Left lung (tissue), 10 donors: ENCODE data around the gene RASSF5. TPM values are rescaled to one million over a fixed set of nuclear protein-coding genes. Genes with fewer than 3 reads are reported as not detected.

Experiments
- ATAC-seq: fragments of 200-7000 bp; cut with Tn5 transposase; one replicate; pipeline ENCODE4 v1.9.1; 2020; ENCODE audit warnings: moderate library complexity
- DNase-seq, 4 donors: peaks; one replicate each; pipeline ENCODE4 v3.0.0-alpha.2; 2013 to 2020
- H3K27ac ChIP-seq, 2 donors: fragments of 200-600 bp; sonication (generic) in 1 of 2; one replicate each; pipeline versions ENCODE4 v1.5.0 to v1.8.0; 2020 to 2021
- H3K27me3 ChIP-seq, 2 donors: fragments of 200-600 bp; sonication (generic) in 1 of 2; one replicate each; pipeline versions ENCODE4 v1.5.0 to v1.8.0; 2020 to 2021
- H3K36me3 ChIP-seq, 2 donors: fragments of 200-600 bp; sonication (generic) in 1 of 2; one replicate each; pipeline versions ENCODE4 v1.5.0 to v1.8.0; 2020 to 2021
- H3K4me1 ChIP-seq, 2 donors: fragments of 200-600 bp; one replicate each; pipeline ENCODE4 v1.8.0; 2021
- H3K4me3 ChIP-seq, 2 donors: fragments of 200-600 bp; sonication (generic) in 1 of 2; one replicate each; pipeline versions ENCODE4 v1.5.0 to v1.8.0; 2020 to 2021; ENCODE audit warnings: mild to moderate bottlenecking in 1 of 2
- H3K9me3 ChIP-seq, 2 donors: fragments of 200-600 bp; sonication (generic) in 1 of 2; one replicate each; pipeline versions ENCODE4 v1.5.0 to v1.8.0; 2020 to 2021
- intact Hi-C, 2 donors: fragments of 100-400 bp; cut with DNase I; formaldehyde crosslinking; loops; one replicate each; pipeline versions ENCODE4 v1.11.2 to v1.14.2; 2022
- polyA plus RNA-seq, 6 donors: library from polyadenylated mRNA; unstranded; fragments of 120-200 nt; gene quantifications; one replicate each; pipeline ENCODE4 v1.2.1, GENCODE V29; 2013; ENCODE audit not compliant: insufficient read length in 6 of 6
- total RNA-seq, 2 donors: library from RNA; stranded (reverse); fragmentation: NEBNext Ultra II Directional; extraction: Animal tissue kit (Norgen Biotek cat#: 25700); gene quantifications; one replicate each; pipeline ENCODE4 v1.2.1, GENCODE V29; 2021
- TF ChIP-seq, protein P1 (sequence below), 2 donors: fragments of 200-600 bp; sonication (generic) in 1 of 2; IDR thresholded peaks; one replicate each; pipeline versions ENCODE4 v1.5.0 to v1.8.0; 2021; ENCODE audit warnings: antibody characterized with exemption in 2 of 2
- donor health status: DM: no; HTN: yes; CAD: no.
- donor health status: DM: no; HTN: no; CAD: no.

RASSF5 gene
- total and polyA plus RNA-seq, 8 donors, result 5.8 to 40.9 (median 11.6) TPM

DNA sequence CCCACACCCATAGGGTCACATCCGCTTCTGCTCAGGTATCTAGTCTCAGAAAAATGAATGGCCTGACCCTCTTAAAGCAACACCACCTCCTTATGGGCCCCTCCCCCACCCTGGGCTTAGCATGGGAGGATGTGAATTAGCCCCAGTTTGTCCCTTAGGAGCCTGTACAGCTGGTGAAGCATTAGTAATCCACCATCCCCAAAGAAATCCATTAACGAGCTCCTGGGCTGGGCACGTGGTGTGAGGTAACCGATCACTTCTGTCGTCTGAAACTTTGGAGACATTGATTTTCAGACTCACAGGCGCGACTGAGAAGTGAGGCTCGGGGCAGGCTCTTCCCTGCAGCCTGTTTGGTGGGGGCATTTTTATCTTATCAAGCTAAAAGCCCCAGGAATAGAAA lies 10.5 kb downstream of the RASSF5 start:
- DNase-seq (no peak), ATAC-seq (no peak)
- Histone ChIP-seq H3K27me3 (no peaks in the 10 kb centered on the region), H3K27ac (no peak overlapping the region), H3K4me1 (peaks cover 16 to 40% of the 10 kb centered on the region in 2 donors), H3K9me3 (no peaks in the 10 kb centered on the region), H3K36me3 (no peaks in the 10 kb centered on the region), H3K4me3 (no peak overlapping the region)
- TF ChIP-seq, protein P1, sequence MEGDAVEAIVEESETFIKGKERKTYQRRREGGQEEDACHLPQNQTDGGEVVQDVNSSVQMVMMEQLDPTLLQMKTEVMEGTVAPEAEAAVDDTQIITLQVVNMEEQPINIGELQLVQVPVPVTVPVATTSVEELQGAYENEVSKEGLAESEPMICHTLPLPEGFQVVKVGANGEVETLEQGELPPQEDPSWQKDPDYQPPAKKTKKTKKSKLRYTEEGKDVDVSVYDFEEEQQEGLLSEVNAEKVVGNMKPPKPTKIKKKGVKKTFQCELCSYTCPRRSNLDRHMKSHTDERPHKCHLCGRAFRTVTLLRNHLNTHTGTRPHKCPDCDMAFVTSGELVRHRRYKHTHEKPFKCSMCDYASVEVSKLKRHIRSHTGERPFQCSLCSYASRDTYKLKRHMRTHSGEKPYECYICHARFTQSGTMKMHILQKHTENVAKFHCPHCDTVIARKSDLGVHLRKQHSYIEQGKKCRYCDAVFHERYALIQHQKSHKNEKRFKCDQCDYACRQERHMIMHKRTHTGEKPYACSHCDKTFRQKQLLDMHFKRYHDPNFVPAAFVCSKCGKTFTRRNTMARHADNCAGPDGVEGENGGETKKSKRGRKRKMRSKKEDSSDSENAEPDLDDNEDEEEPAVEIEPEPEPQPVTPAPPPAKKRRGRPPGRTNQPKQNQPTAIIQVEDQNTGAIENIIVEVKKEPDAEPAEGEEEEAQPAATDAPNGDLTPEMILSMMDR (IDR thresholded peaks at IDR 0.05), result no peak
- intact Hi-C loops, result no loop called here

DNA sequence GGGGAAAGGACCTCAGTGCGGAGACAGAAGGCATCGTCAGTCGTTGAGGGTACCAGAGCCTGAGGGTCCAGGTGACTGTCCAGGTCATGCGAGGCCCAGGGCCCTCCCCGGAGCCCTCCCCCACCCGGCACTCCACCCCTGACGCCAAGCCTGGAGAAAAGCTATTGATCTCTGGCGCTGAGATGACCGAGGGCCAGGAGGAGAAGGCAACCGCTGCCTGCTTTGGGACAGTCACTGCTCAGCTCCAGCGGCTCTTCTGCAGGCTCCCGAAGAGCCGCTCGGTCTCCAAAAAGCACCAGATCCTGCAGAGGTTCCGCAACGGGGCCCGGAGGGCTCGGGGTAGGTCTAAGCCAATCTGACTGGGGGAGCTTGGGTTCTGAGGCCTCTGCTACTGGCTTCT lies 10.9 kb downstream of the RASSF5 start:
- DNase-seq (no peak), ATAC-seq (no peak)
- Histone ChIP-seq H3K9me3 (no peaks in the 10 kb centered on the region), H3K27ac (no peak overlapping the region), H3K4me1 (peaks cover 12 to 36% of the 10 kb centered on the region in 2 donors), H3K36me3 (no peaks in the 10 kb centered on the region), H3K4me3 (no peak overlapping the region), H3K27me3 (no peaks in the 10 kb centered on the region)
- intact Hi-C loops, result no loop called here
- TF ChIP-seq, protein P1 (IDR thresholded peaks at IDR 0.05), result no peak

DNA sequence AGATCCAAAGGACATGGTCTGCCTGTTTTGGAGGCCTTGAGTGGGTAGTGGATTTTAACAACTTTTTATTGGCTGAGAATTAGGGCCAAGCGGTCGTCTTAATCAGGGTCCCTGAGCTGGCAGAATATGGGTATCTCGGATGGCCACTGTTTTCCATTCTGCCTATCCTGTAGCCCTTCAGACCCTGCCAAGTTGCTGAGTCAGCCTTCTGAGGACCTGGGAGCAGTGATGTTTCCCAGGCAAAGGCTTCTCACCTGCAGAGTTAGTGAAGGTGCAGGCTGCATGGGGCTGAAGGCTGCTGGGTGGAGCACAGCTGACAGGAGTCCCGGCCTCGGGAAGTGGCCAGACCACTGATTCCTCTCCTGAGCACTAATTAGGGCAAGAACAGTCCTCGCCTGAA lies 11.4 kb downstream of the RASSF5 start:
- intact Hi-C loops, result no loop called here
- TF ChIP-seq, protein P1 (IDR thresholded peaks at IDR 0.05), result no peak
- no peaks in the 10 kb centered on the region for H3K27me3 ChIP-seq
- DNase-seq (no peak), ATAC-seq (no peak)
- peaks cover 6 to 33% of the 10 kb centered on the region in 2 donors for H3K4me1 ChIP-seq
- no peaks in the 10 kb centered on the region for H3K9me3 ChIP-seq
- no peak overlapping the region for H3K27ac ChIP-seq
- no peaks in the 10 kb centered on the region for H3K36me3 ChIP-seq
- no peak overlapping the region for H3K4me3 ChIP-seq

DNA sequence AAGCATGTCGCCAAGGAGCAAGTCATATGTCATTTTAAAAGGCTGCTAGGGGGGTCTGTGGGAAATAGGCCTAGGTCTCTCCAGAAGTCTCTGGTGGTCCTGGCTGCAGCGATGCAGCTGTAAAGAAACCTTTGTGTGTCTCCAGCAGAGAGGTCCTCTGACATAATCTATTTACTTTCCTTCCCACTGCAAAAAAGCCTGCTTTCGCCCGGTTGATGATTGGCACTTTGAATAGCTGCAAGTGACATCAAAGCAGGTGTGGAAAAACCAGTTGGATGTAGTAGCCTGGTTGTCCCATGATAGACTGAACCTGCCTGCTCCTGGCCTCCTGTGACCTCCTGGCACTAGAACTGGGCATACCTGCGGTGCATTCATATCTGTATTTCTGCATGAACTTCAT lies 13.8 kb downstream of the RASSF5 start:
- Histone ChIP-seq H3K27me3 (no peaks in the 10 kb centered on the region), H3K4me3 (no peak overlapping the region), H3K27ac (no peak overlapping the region), H3K9me3 (no peaks in the 10 kb centered on the region), H3K4me1 (peaks cover 0 to 9% of the 10 kb centered on the region in 2 donors), H3K36me3 (no peaks in the 10 kb centered on the region)
- ATAC-seq (peak; percentile 93), DNase-seq (peak in 1 of 4 donors; percentile 76)
- intact Hi-C loops, result no loop called here
- TF ChIP-seq, protein P1 (IDR thresholded peaks at IDR 0.05), result no peak

DNA sequence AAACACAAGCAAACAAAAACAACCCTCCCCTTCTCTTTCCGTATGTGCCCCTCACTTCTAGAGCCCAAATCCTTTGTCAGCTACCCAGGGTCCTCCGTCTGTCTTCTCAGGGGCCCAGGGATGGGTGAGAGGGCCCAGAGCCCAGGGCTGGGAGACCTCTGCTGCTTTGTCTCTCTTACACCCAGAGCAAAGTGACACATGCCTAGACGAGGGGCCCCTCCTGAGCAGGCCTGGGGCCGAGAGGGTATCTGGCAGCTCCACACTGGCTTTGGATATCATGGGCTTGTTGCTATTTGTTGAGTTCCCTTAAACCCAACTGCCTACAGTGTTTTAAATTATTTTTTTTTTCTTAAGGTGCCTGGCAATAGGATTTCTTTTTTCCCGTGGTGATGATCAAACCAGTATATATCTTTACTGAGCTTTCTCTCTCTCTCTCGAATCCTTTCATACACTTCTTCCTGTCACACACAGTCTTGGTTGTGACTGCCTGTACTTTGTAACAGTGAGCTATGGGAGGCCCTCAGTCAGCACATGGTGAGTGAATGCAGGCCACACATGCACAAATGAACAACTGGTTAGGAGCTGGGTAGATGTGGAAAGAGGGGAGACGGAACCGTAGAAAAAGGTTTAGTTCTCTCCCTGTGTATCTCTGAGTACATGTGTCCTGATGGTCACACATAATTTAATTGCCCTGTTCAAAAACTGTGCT lies 14.5 kb downstream of the RASSF5 start:
- no peak overlapping the region for H3K27ac ChIP-seq
- intact Hi-C loops, result no loop called here
- ATAC-seq, result no peak

More for the DNA sequence above, 14.5 kb downstream of the RASSF5 start:
- TF ChIP-seq, protein P1 (IDR thresholded peaks at IDR 0.05), result no peak
- peak in 1 of 4 donors; percentile 3 for DNase-seq
- Histone ChIP-seq H3K4me3 (no peak overlapping the region), H3K36me3 (no peaks in the 10 kb centered on the region), H3K4me1 (peaks cover 0 to 1% of the 10 kb centered on the region in 2 donors), H3K9me3 (no peaks in the 10 kb centered on the region), H3K27me3 (no peaks in the 10 kb centered on the region)
